Retina (tissue), 1 donor: ENCODE measurements around the gene TBX5.
A peak's percentile ranks its signal among the peaks of the same experiment; 100 is the strongest.

Experiments used
- DNase-seq: peaks from one replicate; pipeline ENCODE4 v3.0.0-alpha.2; 2016

Gene TBX5

GRCh38 chr12:114430306-114430705 is 24.4 kb upstream of the TBX5 start:
- no peak for DNase-seq

- DNase-seq: no peak
These were observed 19.2 kb upstream of the TBX5 start for GRCh38 chr12:114425031-114425626.

DNA sequence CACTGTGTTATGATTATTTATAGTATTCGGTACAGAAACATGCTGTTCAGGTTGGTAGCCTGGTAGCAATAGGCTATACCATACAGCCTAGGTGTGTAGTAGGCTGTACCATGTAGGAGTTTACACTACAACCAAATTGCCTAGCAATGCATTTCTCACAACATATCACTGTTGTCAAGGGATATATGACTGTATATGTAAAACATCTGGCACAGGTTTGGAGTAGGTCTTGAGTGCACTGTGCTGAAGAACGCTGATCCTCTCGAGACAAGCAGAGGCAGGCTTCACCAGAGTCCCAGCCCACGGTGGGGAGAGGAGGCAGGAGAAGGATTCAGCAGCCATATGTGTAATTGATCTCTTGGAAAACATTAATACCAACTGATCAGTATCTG is 15.0 kb upstream of the TBX5 start:
- DNase-seq: no peak

DNA sequence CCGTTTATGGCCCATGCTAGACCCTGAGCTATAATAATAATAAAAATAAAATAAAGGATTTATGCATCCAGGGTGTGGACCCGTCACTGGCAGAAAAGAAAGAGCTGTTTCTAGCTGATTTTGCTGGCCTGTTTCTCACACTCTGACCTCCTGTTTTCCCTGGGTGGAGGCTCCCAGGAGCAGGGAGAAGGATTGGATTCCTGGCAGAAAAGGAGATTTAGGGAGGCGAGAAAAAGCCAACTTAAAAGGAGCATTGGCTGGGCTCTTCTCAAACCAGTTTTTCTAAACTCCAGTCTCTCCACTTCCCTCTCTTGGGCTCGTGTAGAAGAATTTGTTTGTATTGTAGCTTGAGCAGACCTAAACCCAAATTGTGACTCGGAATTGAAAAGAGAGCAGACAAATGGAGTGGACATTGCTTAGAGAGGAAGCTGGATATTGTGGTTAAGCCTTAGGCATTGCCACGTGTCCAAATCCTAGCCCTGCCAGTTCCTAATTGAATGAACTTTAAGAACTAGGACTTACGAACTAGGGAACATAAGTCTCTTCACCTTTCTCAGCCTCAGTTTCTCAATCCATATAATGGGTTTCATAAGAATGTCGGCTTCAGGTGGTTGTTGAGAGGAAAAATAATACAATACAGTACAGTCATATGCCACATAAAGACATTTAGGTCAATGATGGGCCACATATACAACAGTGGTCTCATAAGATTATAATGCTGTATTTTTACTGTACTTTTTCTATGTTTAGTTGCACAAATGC is 14.4 kb upstream of the TBX5 start:
- no peak for DNase-seq

GRCh38 chr12:114416028-114416427 is 10.1 kb upstream of the TBX5 start:
- DNase-seq: no peak

DNA sequence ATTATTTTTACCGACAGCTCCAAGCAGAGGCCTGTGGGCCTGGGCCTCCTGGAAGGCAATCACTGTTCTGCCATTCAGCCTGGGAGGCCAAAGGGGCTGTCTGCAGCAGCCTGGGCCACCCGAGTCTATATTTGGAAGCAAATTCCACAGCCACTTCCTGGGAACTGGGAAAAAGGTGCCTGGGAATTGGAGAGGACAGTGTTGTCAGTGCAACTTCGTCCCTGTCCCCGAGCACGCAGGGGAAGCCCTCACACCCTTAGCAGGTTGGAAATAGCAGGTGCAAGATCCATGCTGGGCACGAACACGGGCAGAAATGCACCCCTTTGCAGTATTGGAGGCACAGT is 9.6 kb upstream of the TBX5 start:
- DNase-seq: peak; percentile 12

- peak; percentile 31 for DNase-seq
These were observed 9.1 kb upstream of the TBX5 start for GRCh38 chr12:114414866-114415524.

DNA sequence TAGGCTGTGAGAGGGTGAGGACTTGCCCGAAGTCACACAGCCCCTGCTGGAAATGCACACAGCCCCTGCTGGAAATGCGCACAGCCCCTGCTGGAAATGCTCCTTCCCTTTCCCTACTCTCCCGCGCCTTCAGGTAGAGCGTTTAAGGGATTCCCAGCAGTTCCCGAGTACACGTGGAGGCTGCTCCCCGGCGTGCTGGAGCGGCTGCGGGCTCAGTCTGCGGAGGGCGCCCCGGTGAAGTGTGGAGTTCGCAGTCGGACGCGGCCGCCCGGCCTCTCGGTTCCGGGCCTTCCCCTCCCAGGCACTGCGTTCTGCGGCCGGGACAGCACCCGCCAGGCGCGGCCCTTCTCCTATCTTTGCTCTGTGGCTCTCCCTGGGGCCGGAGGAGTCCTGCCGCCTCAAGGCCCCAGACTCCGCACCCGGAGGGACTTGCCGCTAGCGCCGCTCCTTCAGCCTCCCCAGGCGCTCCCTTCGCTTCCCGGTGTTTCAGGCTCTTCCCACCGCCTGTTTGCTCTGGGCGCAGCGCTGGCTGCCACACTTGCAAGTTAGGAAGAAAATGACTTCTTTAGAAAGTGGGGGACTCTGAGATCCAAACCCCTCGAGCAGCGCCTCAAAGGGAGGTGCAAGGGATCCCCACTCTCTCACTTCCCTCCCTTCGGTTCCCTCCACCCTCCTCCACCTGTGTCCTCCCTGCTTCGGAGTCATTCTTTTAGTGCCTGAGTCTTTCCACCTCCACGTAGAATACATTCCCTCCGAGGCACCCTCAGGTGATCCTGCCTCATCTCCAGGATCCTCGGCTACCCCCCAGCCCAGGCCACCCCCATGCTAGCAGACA is 8.3 kb upstream of the TBX5 start:
- DNase-seq: peak; percentile 64

- DNase-seq: peak; percentile 29
These were observed 7.1 kb upstream of the TBX5 start for GRCh38 chr12:114412825-114413749.

- DNase-seq: no peak
These were observed 6.4 kb upstream of the TBX5 start for GRCh38 chr12:114412307-114412706.

GRCh38 chr12:114411071-114411837 is 5.3 kb upstream of the TBX5 start:
- peak; percentile 42 for DNase-seq

GRCh38 chr12:114409852-114410600 is 4.1 kb upstream of the TBX5 start:
- no peak for DNase-seq

- DNase-seq: peak; percentile 89
These were observed 3.2 kb upstream of the TBX5 start for GRCh38 chr12:114408886-114409851.

GRCh38 chr12:114408471-114408885 is 2.5 kb upstream of the TBX5 start:
- DNase-seq: no peak

DNA sequence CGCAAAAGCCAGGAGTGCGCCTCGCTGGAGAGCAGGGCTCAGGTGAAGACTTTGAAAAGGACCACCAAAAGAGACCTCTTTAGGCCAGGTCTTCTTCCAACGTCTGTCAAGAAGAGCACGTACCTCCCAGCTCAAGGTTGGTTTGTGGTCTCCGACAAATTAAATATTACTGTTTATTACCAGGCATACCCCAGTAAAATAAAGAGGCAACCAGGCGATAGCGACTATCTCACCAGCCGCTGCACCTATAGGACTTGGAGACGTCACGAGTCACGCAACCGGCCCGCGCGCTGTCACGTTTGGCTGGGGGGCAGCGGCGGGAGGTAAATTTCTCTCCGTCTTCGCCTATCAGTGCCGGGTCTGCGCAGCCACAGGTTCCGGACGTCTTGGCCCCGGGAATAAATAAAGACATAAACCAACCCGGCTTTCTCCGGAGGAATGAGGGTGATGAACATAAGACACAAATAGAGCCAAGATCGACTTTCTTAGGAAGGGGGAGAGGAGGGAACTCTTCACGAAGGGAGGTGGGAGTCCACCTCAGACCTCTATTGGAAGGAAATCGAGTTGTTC is 2.0 kb upstream of the TBX5 start:
- DNase-seq: peak; percentile 61

- DNase-seq: peak; percentile 42
These were observed 1.3 kb upstream of the TBX5 start for GRCh38 chr12:114406984-114407841.

GRCh38 chr12:114406316-114406983 is 506 bp upstream of the TBX5 start:
- peak; percentile 69 for DNase-seq
